ENCODE measurements around the gene GNAZ.

DNA sequence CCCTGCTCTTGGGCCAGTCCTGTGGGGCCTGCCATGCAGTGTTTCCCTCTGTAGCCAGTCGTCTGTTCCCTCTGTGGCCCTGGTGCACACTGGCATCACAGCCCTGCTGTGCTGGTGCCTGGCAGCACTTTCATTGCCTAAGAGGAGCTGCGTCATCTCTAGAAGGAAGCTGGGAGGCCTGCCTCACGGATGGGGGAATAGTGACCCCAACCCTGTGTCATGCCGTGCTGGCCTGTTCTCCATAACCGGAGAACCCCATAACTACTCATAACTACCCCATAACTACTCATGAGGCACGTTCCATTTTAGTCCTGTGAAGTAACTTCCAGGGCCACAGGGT lies 88.9 kb downstream of the GNAZ start:
- TF ChIP-seq POLR2AphosphoS5 (IDR thresholded peaks at IDR 0.05; ENCODE audit: low read depth, low read length): no peak
- no peak for TF ChIP-seq TAF1 (IDR thresholded peaks at IDR 0.05; ENCODE audit: low read depth, low read length)
- TF ChIP-seq POLR2A (IDR thresholded peaks at IDR 0.05; ENCODE audit: low read depth, low read length): no peak
- no peak for TF ChIP-seq SPI1 (IDR thresholded peaks at IDR 0.05; ENCODE audit: low read depth, low read length)

All from GM12891 (cell line).